Activated CD8-positive, alpha-beta memory T cell treated with anti-CD3 and anti-CD28 coated beads, Interleukin-2, amount 50 U/mL, for 4 hours (primary cell): ENCODE measurements around the gene GATAD2B.

Source experiments
- DNase-seq: peaks from one replicate; pipeline ENCODE4 v3.0.0-alpha.2; 2020

Gene GATAD2B

DNA sequence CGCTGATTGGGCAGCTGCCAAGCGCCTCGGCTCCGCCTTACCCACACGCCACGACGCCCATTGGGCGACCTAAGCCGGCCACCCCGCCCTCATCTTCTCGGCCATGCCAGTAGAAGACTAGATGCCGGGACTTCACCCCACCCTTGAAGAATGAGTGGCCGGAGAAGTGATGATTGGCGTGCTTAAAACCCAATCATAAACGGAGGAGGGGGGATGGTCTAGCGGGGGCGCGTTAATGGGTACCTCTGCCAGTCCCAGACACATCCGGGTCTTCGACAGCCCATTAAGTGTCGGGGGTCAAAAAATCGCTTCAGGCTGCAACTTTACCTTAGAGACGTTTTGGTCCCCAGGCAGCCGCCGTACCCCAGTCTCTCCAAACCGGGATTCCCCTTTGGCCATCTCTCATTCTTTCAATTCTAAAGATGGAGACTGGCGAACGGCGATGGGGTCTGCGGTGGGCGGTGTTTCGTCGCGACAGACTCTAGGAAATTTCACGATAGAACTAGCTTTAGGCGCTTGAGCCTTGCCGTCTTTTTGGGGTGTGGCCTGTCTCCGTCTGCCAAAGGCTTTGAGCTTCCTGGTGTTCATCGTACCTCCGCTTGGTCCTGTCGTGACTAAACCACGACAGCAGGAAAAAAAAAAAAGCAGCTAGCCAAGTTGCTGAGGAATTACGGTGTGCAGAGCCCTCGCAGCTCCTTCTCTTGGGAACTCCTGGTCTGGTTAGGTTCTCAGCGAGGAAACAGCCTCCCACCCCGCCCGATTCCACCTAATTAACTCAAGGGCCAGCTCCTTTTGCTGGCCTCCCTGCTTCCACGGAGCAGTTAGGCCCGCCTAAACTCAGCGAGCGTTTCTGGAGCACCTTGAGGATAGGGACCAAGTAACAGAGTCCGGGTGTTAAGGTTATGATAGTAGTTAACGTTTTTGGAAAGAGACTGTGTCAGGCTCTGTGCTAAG, at the start of gene GATAD2B:
GATAD2B (minus strand) TSS at position 1 of the 954 bp plus-strand sequence. CDS start 94,625 bp downstream, outside the sequence.
- peak; percentile 96 for DNase-seq

DNA sequence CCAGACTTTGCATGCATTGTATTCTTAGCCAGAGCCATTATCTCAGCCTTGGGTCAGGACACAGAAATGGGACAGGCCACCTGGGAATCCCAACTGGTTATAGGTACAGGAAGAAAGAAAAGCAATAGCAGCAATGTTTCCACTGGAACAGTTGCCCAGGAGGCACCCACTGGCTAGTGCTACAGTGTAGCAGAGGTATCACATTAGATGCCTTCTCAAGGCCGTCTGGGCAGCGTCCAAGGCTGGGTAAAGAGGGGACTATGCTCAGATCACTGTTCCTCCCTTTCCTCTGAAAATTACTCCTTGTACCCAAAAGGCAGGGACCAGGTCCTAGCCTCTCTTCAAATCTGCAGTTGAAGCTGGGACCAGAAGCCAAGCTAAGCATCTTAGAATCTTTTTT, 47.6 kb upstream of the GATAD2B start:
- DNase-seq = no peak

DNA sequence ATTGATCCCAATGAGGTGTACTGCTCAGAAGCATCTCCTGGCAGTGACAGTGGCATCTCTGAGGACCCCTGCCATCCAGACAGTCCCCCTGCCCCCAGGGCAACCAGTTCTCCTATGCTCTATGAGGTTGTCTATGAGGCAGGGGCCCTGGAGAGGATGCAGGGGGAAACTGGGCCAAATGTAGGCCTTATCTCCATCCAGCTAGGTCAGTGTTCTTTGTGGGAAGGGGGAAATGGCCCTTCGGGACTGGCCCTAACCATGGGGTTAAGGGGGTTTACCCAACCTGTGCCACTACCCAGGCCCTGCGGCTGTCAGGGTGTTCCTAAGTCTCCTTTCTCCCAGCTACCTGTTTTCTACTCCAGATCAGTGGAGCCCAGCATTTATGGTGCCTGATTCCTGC, 46.2 kb upstream of the GATAD2B start:
- DNase-seq = no peak

DNA sequence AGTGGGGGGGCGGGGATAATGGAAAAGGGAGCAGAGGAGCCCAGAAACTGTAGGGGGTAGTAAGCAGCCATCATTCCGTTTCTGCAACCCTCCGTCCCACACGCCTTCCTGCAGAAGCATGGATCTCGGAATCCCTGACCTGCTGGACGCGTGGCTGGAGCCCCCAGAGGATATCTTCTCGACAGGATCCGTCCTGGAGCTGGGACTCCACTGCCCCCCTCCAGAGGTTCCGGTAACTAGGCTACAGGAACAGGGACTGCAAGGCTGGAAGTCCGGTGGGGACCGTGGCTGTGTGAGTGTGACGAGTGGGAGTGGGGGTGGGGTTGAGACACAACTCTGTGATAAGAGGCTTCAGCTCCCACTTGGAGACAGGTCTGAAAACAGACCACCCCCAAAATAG, 45.6 kb upstream of the GATAD2B start:
- no peak for DNase-seq

DNA sequence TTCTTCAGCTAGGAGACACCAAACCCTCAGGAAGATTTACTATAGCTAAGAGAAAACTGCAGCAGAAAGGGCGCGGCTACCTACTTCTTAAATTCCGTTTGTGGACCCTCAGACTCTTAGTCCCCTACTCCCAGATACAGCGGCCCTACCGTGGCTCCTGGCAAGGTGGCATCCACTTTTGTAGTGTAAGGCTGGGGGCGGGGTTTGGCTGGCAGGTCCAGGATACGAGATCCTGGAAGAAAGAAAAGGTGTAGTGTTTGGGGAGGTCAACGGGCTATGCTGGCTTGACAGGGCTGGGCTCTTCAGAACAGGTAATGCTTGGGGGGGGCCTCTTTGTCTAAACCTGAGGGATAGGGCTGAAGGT, 45.2 kb upstream of the GATAD2B start:
- no peak for DNase-seq

DNA sequence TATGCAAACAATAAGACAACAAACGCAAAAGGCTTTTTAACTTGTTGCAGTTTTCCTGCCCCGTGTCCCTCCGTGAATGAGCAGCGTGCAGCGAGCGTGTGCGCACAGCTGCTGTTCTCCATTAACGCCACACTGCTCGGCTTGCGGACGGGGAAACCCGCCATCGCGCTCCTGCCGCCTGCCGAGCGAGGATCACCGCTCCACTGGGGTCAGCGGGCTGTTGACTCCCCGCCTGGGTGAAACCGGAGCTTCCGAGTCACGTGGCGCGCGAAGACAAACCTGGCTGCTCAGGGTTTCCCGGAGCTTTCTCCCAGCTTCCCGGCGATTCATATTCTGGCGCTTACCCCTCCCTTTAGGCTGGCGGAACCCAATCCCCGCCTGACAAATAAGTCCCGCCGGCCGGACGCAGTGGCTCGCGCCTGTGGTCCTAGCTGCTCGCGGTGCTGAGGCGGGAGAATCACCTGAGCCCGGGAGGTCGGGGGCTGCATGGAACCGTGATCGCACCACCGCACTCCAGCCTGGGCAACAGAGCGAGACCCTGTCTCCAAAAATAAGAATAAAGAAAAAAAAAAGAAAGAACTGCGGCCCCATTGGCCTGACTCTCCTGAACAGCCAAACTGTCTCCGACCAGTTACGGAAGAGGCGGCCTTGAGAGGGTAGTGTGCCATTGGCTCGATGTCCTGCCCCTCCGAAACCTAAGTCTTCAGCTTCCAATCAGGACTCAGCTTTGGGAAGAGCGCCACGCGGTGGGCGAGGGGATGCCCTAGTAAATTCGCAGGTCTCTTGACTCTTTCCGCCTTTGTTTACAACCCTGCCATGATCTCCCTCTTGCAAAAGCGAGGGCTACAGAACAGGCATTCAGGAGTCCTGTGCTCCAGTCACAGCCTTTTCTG, 44.6 kb upstream of the GATAD2B start, which contains the start of gene CREB3L4:
CREB3L4 (plus strand) TSS at position 796 of the 893 bp plus-strand sequence. CDS start 624 bp downstream, outside the sequence.
- DNase-seq = peak; percentile 81

DNA sequence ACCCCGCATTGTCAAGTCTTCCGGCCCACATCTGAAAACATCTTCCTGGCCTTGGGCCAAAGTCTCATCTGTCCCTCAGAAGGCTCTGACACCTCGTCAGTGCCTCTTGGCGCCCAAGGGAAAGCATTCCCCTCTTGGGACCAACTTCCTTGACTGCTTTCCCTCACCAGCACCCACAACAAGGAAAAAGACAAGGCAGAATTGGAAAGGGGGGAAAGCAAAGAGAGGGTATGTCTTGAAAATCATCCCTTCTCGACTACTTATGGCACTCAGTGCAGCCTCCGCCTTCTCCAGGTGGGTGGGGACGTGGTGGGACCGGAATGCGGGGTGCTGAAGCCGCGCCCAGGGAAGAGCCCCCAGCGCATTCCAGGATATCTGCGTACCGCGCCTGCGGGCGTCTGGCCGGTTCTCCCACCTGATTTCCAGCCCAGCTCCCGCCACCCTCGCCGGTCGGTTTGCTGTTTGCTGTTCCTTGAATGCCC, 41.1 kb upstream of the GATAD2B start:
- DNase-seq = no peak

DNA sequence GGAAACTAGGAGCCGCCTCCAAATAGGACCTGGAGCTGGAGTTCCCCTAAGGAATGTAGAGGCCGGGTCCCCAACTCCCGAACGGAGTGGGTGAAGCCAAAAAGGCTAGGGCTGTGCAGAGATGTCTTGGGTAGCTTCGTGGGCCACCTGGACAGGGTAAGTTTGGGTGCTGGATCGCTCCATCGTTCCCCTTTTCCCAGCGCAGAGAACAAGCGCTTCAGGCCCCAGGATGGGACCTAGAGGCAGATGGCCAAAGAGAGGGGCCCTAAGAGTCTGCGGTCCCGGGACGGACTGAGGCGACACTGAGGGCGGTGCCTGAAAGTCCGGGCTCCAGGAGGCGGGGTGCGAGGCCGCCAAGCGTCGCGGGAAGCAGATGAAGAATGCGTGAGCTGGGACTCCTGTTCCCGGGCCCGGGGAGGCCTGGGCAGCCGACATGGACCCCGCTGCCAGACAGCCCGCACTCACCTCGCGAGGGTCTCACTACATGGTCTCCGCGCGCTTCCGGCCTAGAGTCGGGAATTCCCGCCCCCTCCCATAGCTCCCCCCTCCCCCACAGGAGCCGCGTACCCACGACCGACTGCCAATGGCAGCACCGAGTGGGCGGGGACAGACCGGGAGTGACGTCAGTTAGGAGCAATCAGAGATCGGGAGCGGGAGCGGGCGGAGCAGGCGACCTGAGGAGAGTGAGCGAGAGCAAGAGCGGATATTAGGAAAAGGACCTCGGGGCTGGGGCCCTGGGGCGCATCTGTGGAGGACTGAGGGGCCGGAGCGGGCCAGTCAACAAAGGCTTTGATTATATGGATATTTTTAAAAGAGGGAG, 40.5 kb upstream of the GATAD2B start, which contains the start of gene SLC39A1:
SLC39A1 (minus strand) TSS at position 508 of the 820 bp plus-strand sequence. CDS start 822 bp downstream, outside the sequence.
- DNase-seq = peak; percentile 94

DNA sequence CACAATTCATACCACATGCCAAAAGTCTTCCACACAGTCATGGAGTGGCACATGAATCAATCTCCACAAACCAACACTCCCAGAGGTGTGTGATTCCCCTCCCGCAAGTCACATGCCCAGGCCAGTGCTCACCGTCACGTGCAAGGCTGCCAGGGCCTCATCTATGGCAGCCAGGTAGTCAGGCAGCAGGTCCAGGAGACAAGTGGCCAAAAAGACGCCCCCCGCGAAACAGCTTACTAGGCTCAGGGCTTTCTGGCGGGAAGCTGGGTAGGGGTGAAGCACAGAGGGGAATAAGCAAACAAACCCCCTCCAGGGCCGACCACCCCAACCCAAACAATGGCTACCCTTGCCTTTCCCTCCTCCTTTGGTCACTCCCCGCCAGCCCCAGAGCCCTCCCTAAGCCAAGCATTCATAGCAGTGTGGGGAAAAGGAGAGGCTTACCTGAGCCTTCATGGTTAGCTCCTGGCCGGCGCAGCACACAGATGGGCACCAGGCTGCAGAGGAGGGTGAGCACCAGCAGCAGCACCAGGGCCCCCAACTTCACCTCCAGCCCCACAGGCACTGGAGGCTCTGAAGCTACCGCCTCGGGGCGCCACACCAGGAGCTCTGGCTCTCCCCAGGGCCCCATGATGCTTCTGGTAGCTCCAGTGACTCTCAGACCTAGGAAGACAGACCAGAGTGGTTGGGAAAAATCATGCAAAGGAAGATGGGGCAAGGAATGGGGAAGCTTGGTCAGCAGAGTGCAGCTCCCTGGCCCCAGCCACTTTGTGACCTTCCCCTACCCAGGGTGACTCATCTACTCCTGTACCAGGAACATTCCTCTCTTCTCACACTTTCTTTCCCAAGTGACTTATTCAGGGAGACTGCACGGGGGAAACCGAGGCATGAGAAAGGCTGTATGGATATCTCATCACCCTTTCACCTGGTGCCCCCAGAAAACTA, 39.6 kb upstream of the GATAD2B start:
- DNase-seq = no peak

DNA sequence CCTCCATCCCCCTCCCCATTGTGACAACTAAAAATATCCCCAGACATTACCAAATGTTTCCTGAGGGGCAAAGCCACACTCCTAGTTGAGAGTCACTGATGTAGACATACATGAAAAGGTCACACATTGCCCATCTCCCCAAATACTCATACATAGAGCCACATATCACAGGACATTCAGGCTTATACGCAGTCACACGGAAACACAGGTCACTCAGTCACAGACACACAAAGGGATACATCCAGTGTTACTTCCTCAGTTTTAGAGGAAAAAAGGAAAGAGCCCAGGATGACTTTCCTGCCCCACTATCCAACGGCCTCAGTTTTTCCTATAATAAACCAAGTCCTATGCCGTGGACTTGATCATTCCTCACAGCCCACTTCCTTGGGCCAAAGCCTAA, 38.6 kb upstream of the GATAD2B start:
- DNase-seq = no peak

DNA sequence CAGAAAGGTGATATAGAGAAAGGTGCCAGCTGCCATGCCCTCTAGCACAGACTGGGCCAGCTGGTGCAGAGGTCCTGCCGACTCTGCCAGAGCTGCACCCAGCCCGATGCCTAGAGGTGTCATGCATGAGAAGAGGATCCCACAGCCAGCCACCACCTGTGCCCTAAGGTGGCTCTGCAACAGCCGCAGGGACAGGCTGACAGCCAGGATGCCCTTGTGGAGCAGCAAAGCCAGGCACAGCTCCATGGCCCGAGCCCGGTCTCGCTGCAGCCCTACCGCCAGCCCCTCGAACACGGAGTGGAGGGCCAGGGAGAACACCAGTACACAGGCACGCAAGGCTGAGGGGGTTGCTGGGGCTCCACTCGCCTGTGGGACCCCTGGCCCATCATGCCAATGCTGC, 37.4 kb upstream of the GATAD2B start:
- DNase-seq = no peak

DNA sequence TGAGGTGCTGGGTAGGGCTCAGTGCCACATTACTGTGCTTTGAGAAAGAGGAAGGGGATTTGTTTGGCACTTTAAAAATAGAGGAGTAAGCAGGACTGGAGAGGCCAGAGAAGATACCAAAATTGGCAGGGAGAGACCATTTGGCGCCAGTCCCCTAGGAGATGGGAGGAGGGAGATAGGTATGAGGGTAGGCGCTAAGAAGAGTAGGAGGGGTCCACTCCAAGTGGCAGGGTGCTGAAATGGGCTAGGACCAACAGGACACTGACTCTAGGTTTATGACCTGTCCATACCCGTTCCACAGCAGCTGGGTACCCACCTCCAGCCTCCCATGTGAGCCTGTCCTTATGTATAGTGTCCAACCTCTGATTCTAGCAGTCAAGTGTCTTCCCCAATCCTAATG, 36.7 kb upstream of the GATAD2B start:
- DNase-seq = no peak

DNA sequence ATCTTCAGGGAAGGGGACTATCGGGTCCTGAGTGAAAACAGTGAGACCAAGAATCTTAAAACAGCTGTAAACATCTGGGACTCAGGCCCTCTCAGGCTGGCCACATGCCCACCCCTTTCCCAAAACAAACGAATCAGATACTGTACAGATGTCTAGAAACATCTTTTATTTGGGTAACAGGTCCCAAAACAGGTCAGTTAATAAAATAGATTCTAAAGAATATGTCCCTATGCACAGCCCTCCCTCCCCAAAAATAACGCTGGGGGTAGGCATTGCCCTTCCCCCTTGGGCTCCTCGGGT, 36.1 kb upstream of the GATAD2B start:
- DNase-seq = no peak

DNA sequence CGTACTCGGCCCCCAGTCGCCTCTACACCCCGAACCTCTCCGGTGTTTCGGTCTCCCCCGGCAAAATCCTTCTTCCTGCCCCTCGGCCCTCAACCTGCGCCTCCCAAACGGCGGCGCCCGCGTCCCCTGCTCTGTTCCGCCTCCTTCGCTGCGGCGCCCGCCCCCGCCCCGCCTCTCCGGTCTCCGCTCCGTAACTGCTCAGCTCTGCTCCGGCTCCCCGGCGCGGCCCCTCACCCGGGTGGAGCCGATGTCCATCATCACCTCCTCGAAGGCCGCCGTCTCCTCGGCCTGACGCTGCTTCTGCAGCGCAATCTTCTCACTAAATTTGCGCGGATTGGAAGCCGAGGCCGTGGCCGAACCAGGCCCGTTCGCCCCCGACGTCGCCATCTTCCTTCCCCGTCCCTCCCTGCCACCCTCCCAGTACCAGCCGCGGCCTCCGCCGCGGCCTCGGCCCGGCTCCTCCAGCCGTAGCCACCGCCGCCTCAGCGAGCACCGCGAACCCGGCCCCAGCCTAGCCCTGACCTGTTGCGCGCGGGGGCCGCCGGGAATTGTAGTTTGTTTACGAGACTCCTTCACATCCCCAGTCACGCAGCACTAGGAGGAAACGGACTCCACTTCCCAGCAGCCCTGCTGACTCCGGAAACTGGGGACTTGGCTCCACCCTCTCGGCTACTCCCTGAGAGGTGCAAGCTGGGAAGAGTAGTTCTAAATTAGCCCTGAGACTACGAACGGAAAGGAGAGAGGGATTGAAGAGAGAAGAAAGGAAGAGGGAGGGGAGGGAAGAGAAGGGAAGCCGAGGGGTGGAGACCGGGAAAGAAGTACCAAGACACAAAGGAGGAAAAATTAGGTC, 35.6 kb upstream of the GATAD2B start, which contains the start of gene CRTC2:
CRTC2 (minus strand) TSS at position 502 of the 850 bp plus-strand sequence; CDS start at position 387, 115 bp downstream.
- DNase-seq = peak; percentile 97

DNA sequence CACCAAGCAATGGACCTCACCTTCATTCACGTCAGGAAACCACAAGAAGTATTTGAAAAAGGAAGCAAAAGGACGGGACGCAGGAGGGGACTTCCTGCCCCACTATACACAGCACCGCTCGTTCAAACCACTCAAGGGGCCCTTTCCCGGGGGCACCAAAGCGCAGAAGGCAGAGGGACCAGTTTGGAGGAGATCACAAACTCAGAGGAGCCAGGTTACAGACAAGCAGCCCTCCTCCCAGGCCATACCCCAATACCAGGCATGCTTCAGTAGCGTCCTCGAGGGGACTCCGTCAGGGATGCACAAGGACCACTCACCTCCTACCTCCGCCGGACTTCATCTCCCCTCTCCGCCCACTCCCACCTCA, 35.0 kb upstream of the GATAD2B start:
- peak; percentile 34 for DNase-seq

DNA sequence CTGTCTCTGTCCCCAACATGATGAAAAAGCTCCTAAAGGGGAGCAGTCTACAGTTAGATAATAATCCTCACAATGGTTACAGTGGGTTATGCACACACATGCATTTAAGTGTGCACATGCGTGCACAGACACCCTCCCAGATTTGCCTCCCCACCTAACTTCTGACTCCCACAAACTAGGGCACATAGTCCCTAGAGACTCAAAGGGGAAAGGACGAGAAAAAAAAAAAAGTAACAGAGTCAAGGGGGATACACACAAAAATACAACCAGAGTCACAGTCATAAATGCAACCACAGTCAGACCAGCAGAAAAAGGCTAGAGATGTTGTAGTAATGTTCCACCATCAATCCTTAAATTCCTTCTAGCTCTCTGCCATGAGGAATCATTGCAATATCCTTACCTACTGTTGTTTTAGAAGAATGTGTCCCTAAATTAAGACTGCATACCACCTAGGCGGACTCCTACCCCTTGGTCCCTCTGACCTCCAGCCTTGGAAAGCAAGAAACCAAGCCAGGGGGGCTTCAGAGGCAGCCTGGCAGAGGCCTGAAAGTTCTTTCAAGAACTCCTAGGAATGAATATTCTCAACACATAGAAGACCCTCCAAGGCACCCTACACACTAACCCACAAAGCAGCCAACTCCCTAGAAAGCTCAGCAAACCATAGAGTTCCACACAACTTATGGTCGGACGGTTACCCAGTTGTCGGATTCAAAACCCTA, 34.4 kb upstream of the GATAD2B start:
- no peak for DNase-seq

DNA sequence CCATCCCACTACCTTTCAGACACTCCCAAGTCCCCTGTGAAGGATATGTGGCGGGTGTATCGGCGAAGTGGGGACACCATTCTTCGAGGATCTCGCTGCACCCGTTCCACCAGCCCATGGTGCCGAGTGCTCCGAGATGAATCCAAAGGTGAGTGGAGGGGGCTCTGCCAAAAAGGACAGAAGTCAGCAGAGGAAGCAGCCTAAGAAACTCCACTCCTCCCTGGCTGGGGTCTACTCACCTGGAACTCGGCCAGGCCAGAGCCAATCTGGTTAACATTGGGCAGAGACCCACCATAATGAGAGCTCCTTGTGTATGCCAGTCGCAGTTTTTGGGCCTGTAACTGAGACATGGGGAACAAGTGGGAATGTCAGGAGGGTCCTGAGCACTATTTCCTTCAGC, 32.1 kb upstream of the GATAD2B start:
- DNase-seq = no peak

DNA sequence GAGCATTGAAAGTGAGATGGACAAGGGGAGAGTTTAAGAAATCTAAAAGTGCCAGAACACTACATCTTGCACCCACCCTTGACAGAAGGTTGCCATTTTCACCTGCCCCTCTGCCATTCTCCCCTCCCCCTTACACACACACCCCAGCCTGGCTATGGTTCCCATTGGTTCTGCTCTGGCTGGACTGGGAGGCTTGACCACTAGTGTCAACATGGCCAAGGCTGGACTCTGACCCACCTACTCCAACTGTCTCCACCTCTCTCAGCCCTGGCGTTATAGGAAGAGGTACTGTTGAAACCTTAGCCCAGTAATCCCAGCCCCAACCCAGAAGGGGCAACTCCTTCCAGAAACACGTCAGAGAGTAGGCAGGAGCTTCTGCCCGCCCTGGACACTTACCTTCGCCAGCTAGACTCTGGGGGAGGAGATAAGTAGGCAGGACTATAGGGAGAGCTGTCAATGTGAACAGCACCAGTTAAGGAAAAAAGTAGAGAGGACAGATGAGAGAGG, 31.1 kb upstream of the GATAD2B start:
- DNase-seq = no peak

DNA sequence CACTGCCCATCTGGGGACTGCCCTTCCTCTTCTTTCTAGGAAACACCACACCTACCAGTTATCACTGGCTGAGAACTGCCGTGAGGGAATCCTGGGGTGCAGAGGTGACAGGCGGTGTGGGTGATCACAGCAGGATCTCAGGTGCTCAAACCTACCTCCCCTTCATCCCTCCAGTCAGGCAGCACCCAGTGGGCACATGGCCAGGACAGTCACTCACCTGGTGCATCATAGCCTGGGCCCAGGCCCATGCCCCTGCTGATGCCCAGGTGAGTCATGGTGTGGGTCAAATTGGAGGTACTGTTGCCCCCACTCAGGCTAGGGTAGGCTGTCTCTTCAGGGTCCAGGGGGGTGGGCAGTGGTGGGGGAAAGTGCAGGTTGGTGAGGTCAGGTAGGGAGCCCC, 29.0 kb upstream of the GATAD2B start:
- no peak for DNase-seq
